ENCODE data around the gene UBR3.
"Not testable (repeated sequence)": the region's sequence is repeated elsewhere in the genome, so short reads cannot be mapped to it uniquely, and the experiment has no call there.

The UBR3 gene, protein sequence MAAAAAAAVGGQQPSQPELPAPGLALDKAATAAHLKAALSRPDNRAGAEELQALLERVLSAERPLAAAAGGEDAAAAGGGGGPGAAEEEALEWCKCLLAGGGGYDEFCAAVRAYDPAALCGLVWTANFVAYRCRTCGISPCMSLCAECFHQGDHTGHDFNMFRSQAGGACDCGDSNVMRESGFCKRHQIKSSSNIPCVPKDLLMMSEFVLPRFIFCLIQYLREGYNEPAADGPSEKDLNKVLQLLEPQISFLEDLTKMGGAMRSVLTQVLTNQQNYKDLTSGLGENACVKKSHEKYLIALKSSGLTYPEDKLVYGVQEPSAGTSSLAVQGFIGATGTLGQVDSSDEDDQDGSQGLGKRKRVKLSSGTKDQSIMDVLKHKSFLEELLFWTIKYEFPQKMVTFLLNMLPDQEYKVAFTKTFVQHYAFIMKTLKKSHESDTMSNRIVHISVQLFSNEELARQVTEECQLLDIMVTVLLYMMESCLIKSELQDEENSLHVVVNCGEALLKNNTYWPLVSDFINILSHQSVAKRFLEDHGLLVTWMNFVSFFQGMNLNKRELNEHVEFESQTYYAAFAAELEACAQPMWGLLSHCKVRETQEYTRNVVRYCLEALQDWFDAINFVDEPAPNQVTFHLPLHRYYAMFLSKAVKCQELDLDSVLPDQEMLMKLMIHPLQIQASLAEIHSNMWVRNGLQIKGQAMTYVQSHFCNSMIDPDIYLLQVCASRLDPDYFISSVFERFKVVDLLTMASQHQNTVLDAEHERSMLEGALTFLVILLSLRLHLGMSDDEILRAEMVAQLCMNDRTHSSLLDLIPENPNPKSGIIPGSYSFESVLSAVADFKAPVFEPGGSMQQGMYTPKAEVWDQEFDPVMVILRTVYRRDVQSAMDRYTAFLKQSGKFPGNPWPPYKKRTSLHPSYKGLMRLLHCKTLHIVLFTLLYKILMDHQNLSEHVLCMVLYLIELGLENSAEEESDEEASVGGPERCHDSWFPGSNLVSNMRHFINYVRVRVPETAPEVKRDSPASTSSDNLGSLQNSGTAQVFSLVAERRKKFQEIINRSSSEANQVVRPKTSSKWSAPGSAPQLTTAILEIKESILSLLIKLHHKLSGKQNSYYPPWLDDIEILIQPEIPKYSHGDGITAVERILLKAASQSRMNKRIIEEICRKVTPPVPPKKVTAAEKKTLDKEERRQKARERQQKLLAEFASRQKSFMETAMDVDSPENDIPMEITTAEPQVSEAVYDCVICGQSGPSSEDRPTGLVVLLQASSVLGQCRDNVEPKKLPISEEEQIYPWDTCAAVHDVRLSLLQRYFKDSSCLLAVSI (N-terminal part only)

DNA sequence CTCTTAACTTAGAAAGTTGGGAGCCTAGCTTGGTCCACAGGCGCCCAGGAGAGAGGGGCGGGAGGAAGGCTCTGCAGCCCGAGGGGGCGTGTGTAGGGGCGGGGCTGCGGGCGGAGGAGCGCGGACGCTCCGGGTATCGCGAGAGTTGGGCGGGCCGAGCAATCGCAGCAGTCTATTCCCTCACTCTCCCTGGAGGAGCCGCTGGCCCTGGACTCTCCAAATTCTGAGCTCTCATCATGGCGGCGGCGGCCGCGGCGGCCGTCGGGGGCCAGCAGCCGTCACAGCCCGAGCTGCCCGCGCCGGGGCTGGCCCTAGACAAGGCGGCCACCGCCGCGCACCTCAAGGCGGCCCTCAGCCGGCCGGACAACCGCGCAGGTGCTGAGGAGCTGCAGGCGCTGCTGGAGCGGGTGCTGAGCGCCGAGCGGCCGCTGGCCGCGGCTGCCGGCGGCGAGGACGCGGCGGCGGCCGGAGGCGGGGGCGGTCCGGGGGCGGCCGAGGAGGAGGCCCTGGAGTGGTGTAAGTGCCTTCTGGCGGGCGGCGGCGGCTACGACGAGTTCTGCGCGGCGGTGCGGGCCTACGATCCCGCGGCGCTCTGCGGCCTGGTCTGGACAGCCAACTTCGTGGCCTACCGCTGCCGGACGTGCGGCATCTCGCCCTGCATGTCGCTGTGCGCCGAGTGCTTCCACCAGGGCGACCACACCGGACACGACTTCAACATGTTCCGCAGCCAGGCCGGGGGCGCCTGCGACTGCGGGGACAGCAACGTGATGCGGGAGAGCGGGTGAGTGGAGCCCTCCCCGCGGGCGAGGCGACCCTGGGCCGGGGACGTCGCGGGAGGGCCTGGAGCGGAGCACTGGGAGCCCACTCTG lies at the start of gene UBR3:
UBR3 (plus strand) TSS at position 183 of the 869 bp plus-strand sequence; CDS start at position 237, 54 bp downstream.
- DNase-seq (ENCODE audit: low read depth) = peak; percentile 88

DNA sequence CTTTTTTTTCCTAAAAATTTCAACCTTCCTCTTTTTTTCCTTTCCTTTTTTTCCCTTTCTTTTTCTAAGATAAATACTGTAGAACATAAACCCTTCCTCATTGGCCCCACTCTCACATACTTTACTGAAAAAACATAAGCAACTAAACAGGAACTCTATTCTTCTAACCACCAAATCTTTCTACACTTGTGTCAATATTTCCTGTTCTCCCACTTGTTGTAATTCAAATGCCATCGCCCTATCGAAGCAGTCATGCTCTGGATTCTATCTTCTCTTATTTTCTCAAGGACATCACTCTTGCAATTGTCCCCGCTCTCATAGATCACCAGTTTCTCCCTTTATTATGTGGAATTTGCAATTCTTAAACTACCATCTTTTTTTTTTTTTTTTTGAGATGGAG lies 48.8 kb upstream of the UBR3 start:
- no peak for DNase-seq (ENCODE audit: low read depth)

DNA sequence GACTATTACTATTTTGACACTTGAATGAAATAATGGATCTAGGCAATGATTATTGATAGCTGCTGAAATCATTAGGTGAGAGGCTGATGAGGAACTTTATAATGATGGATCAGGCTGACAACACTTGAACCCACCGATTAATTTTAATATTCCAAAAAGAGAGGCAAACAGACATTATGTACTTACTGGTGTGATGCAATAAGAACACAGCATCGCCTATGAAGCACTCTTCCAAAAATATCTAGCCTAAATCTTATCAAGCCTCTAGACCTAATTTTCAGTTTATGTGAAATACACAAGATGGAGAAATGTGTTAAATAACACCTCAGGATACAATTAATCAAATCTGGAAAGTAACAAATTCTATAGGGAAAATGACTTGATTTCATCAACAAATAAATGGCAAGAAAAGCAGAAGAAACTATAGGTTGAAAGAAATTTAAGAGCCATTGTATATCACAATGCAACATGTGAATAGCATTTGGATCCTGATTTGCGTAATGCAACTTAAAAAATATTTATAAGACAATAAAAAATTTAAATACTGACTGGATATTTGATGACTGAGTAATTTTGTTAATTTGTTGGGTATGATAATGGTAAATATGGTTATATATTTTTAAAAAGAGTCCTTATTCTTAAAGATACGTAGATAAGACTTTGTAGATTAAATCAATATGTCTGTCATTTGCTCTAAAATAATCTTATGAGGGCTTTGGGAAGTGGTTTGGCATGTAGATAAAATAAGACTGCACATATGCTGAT lies 45.8 kb upstream of the UBR3 start:
- no peak for DNase-seq (ENCODE audit: low read depth)

DNA sequence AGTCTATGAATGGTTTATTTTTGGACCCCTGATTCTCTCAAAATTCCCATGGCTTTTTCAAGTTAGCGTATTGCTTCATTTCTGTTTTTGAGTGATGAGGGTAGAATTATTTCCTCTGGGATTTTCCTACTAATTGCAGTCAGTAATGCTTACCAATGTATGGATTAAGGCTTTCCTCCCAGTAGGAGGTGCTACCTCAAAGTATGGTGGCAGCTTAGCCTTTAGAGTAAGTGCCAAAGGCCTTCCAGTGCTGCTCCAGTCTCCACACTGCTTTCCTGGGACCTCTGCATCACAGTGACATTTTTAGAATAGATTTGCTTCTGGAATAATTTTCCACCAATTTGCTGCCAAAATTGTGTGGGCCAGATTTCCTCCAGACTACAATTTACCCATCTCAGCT lies 44.7 kb upstream of the UBR3 start:
- no peak for DNase-seq (ENCODE audit: low read depth)

DNA sequence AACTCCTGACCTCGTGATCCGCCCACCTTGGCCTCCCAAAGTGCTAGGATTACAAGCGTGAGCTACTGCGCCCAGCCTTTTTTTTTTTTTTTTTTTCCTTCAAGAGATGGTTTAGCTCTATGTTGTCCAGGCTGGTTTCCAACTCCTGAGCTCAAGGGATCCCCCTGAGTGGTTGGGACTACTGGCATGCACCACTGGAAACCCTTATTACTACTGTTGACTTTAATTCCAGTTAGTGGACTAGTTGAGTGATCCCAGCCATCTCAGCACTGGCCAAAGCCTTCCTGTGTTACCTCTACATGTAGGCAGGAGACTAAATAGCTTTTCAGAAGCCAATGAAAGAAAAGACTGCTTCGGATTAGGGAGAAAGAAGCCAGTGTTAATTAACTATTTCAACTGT lies 36.7 kb upstream of the UBR3 start:
- no peak for DNase-seq (ENCODE audit: low read depth)

DNA sequence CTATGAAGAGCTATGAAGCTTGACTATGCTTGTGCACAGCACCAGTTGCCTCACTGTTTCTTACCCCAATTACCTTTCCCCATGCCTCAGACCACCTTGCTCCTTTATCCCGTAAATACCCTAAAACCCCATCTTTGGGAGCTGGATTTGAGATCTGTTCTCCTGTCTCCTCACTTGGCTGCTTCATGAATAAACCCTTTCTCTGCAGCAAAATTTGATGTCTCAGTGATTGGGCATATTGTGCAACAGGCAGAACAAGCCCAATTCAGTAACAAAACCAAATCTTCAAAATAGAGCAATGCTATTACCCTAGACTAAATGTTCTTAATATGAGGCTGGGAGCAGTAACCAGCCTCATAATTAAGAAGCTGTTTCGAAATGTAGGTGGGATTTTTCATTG lies 32.1 kb upstream of the UBR3 start:
- DNase-seq (ENCODE audit: low read depth) = no peak

DNA sequence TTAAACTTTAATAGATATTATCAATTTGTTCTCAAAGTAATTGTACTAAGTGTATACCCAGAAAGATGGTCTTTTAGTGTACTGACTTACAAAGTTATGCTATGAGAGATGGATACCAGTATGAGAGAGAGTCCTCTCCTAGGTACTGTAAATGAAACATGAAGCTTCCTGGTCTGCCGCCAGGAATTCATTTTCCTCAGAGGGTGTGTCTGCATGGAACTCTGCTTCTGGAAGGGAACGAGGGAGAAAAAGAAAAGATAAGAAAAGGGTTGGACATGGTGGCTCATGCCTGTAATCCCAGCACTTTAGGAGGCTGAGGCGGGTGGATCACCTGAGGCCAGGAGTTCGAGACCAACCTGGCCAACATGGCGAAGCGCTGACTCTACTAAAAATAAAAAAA lies 30.8 kb upstream of the UBR3 start:
- DNase-seq (ENCODE audit: low read depth) = no peak

DNA sequence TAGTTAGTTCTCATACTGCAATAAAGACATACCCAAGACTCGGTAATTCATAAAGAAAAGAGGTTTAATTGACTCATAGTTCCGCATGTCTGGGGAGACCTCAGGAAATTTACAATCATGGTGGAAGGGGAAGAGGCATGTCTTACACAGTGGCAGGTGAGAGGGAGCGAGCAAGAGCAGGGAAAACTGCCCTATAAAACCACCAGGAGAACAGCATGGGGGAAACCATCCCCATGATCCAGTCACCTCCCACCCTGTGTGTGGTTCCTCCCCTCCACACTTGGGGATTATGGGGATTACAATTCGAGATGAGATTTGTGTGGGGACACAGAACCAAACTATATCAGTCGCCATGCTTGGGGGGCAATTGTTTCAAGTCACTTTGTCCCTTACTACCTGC lies 29.7 kb upstream of the UBR3 start:
- DNase-seq (ENCODE audit: low read depth) = no peak

DNA sequence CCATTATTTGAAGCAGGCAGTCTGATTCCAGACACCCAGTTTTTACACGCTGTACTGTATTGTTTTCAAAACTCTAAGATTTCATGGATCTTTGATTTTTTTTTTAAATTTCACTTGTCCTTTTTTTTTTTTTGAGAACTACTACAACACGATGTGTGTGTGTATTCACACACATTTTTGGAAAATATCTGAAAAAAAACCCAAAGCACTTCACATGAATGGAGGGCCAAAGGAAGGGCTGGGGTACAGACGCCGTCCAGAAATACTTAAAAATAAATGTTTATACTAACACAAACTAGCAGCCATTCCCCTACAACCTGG lies 28.9 kb upstream of the UBR3 start:
- DNase-seq (ENCODE audit: low read depth) = no peak

DNA sequence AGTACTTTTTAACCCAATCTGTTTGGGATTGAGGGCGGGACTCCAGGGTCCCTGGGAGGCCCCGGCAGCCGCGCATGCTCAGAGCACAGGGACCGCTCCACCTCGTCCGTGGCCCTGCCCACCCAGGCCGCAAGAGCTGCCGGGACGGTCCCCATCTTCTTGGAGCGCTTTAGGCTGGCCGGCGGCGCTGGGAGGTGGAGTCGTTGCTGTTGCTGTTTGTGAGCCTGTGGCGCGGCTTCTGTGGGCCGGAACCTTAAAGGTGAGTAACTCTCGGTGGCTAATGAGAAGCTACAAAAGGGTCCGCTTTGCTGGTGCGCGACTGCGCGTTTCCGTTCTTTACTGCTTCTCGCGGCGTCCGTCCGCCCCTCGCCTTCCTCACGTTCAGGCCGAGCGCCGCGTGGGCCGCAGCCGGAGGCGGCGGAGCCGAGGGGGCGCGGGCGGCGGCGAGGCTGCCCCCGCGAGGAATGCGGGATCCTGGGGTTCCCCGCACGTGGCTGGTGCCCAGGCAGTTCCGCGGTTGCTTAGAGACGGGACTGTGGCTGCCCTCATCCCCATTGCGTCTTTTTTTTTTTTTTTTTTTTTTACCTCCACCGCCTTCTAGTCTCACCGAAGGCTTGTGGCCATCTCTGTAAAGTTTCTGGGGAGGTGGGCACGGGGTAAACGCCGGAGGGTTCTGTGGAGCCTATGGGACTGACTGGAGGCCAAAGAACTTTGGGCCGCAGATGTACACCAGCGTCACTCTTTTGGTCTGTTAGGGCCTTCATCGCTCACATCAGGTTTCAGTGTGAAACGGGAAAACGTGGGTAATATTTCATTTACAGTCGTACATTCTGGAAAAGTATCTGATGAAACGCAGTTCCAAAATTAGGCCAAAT lies 28.3 kb upstream of the UBR3 start, which contains the start of gene SSB:
SSB (plus strand) TSS at position 154 of the 875 bp plus-strand sequence. CDS start 2,090 bp downstream, outside the sequence.
- peak; percentile 90 for DNase-seq (ENCODE audit: low read depth)

DNA sequence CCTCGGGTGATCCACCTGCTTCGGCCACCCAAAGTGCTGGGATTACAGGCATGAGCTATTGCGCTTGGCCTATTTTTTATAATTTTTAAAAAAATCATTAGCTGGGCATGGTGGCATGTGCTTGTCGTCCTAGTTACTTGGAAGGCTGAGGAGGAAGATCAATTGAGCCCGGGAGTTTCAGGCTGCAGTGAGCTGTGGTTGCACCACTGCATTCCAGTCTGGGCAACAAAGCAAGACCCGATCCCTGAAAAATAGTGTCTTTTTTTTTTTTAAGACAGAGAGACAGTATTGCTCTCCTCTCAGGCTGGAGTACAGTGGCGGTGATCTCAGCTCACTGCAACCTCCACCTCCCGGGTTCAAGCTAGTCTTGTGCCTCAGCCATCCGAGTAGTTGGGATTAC lies 23.8 kb upstream of the UBR3 start:
- no peak for DNase-seq (ENCODE audit: low read depth)

DNA sequence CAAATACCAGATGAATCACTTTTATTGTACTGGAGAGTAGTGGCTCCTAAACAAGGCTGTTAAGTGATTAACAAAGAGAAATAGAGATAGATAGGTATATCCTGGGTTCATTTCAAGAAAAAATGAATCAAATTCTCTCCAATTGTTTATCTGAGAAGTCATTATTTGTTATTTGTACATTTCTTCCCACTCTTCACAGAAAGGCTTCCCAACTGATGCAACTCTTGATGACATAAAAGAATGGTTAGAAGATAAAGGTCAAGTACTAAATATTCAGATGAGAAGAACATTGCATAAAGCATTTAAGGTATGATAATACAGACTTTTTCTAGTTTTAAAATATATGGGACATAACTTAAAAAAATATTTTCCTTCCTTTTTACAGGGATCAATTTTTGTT lies 20.7 kb upstream of the UBR3 start:
- DNase-seq (ENCODE audit: low read depth) = no peak

DNA sequence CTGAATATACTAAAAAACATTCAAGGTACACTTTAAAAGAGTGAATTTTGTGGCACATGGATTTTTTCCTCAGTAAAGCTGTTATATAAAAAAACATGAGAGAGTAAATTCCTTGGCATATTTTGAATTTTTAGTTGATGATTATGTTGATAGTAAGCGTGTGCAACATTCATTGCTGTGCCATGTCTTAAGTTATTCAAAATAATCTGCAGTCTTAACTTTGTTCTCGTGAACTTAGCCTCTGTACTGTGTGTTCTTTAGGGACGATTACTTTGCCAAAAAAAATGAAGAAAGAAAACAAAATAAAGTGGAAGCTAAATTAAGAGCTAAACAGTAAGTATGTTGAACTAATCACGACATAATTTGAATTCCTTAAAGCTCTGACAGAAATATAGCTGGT lies 19.0 kb upstream of the UBR3 start:
- DNase-seq (ENCODE audit: low read depth) = peak; percentile 70

DNA sequence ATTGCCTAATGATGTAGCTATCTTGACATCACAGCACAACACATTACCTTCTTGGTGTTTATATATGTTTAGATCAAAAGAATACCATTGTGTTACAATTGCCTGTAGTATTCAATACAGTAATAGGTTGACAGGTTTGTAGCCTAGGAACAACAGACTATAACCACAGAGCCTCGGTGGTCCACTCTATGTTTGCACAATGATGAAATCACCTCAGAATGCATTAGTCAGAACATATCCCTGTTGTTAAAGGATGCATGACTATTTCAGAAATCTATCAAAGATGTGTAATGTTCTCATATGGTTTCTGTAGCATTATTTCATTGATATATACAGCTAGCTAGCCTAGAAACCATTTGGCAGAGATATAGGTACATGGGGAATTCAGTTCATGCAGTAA lies 11.4 kb upstream of the UBR3 start:
- DNase-seq (ENCODE audit: low read depth) = peak; percentile 71

DNA sequence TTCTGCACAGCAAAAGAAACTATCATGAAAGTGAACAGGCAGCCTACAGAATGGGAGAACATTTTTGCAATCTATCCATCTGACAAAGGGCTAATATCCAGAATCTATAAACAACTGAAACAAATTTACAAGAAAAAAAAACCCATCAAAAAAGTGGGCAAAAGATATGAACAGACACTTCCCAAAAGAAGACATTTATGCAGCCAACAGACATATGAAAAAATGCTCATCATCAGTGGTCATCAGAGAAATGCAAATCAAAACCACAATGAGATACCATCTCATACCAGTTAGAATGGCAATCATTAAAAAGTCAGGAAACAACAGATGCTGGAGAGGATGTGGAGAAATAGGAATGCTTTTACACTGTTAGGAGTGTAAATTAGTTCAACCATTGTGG lies 10.3 kb upstream of the UBR3 start:
- not testable (repeated sequence) for DNase-seq (ENCODE audit: low read depth)

DNA sequence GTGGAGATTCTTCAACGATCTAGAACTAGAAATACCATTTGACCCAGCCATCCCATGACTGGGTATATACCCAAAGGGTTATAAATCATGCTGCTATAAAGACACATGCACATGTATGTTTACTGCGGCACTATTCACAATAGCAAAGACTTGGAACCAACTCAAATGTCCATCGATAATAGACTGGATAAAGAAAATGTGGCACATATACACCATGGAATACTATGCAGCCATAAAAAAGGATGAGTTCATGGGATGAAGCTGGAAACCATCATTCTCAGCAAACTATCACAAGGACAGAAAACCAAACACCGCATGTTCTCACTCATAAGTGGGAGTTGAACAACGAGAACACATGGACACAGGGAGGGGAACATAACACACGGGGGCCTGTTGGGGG lies 9.9 kb upstream of the UBR3 start:
- not testable (repeated sequence) for DNase-seq (ENCODE audit: low read depth)

DNA sequence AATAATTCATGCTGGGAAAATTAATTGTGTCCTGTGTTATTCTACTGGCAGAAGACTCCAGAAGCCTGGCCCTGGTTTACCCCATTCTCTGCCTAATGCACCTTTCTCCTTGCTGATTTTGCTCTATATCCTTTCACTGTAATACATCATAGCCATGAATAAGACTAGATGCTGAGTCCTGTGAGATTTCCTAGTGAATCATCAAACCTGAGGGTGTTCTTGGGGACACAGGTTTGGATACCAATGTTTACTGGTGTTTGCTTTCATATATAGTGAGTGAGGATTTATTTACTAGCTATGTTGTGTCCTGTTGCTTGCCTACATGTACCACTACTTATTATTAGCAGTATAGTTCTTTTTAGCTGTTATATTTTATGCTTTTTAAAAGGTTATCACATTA lies 9.0 kb upstream of the UBR3 start:
- no peak for DNase-seq (ENCODE audit: low read depth)

DNA sequence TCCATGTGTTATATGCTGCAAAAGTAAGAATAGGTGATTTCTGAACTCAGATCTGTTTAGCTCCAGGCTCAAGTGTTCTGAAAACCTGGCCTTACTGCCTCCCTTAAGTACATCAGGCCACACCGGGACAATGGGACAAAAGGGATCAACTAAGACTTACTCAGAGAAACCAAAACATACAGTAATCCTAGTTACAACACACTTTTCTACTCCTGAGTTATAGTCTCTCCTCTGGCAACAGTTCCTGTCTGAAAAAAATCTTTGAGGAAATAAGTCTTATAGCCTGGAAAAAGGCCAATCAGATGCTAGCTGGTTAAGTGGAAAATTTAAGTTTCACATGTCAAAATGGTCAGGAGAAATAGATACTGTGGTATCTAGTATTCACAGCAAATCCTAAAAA lies 8.1 kb upstream of the UBR3 start:
- peak; percentile 56 for DNase-seq (ENCODE audit: low read depth)

DNA sequence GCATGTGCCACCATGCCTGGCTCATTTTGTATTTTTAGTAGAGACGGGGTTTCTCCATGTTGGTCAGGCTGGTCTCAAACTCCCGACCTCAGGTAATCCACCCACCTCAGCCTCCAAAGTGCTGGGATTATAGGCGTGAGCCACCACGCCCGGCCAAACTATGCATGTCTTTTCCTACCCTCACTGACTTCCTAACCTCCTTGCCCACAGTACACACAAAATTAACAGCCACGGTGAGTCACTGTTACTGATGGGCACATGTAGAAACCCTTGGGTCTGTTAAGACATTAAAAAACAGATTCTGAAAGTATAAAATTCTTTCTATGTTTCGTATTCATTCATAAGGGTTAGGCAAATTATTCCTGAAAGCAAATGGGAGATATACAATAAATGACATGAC lies 7.2 kb upstream of the UBR3 start:
- not testable (repeated sequence) for DNase-seq (ENCODE audit: low read depth)

DNA sequence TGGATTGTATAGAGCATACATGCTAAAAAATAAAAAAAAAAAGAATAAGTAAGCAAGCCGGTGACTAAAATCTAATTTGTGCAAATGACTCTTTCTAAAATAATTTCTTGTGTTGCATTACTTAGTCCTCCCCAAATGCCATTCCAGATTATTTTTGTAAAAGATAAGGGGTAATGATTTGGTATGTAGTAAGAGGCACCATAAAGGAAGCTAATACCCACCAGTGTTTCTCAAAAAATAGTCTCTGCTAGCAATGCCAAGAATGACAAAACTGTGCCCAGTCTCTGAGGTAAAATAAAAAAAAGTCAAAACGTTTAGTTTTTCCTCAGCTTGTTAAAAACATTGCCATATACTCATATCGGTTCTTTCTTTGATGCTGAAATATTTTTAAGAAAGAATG lies 5.2 kb upstream of the UBR3 start:
- DNase-seq (ENCODE audit: low read depth) = no peak
